HG02840 (cell line): ENCODE data around the gene IGDCC3.

Source experiments
- ATAC-seq: cut with Tn5 transposase; IDR thresholded peaks from one replicate; pipeline ENCODE4 v1.9.1; 2021; ENCODE audit warnings: mild to moderate bottlenecking, moderate library complexity, moderate number of reproducible peaks; ENCODE audit not compliant: unreplicated experiment, low FRiP score

Gene IGDCC3

GRCh38 chr15:65377976-65378366 is at the start of gene IGDCC3:
Gene IGDCC3 (minus strand): TSS chr15:65378002. CDS start chr15:65377788, 214 bp downstream.
- ATAC-seq: no peak

- ATAC-seq: no peak
Measured at GRCh38 chr15:65426216-65426853, 48.5 kb upstream of the IGDCC3 start.

- ATAC-seq: no peak
Measured at GRCh38 chr15:65424683-65425082, 46.9 kb upstream of the IGDCC3 start.

GRCh38 chr15:65423976-65424679 is 46.3 kb upstream of the IGDCC3 start:
- ATAC-seq: no peak

- no peak for ATAC-seq
Measured at GRCh38 chr15:65423150-65423975, 45.6 kb upstream of the IGDCC3 start.

GRCh38 chr15:65421360-65422215 is 43.8 kb upstream of the IGDCC3 start:
- no peak for ATAC-seq

- ATAC-seq: no peak
Measured at GRCh38 chr15:65420975-65421359, 43.2 kb upstream of the IGDCC3 start.

GRCh38 chr15:65418596-65418995 is 40.8 kb upstream of the IGDCC3 start:
- no peak for ATAC-seq

GRCh38 chr15:65416845-65417416 is 39.1 kb upstream of the IGDCC3 start:
- ATAC-seq: no peak

GRCh38 chr15:65414841-65415621 is 37.2 kb upstream of the IGDCC3 start:
- no peak for ATAC-seq

GRCh38 chr15:65413760-65414144 is 36.0 kb upstream of the IGDCC3 start:
- no peak for ATAC-seq

GRCh38 chr15:65413051-65413759 is 35.4 kb upstream of the IGDCC3 start:
- ATAC-seq: no peak

- ATAC-seq: no peak
Measured at GRCh38 chr15:65412556-65412955, 34.8 kb upstream of the IGDCC3 start.

GRCh38 chr15:65411465-65412071 is 33.8 kb upstream of the IGDCC3 start:
- ATAC-seq: no peak

- ATAC-seq: no peak
Measured at GRCh38 chr15:65410972-65411371, 33.2 kb upstream of the IGDCC3 start.

- no peak for ATAC-seq
Measured at GRCh38 chr15:65410036-65410435, 32.2 kb upstream of the IGDCC3 start.

GRCh38 chr15:65409036-65409631 is 31.3 kb upstream of the IGDCC3 start:
- no peak for ATAC-seq
